Left kidney (tissue), 8 donors: ENCODE data around the gene AHI1. TPM values are rescaled to one million over a fixed set of nuclear protein-coding genes. Genes with fewer than 3 reads are reported as not detected.

Experiments used
- DNase-seq: peaks from one replicate; pipeline ENCODE4 v3.0.0-alpha.2; 2013
- long read RNA-seq, 8 donors: transcript quantifications; one replicate each; lab custom pipeline, GENCODE V29; 2026
- polyA plus RNA-seq: library from polyadenylated mRNA; unstranded; fragments of 120-200 nt; gene quantifications from one replicate; pipeline ENCODE4 v1.2.1, GENCODE V29; 2013; ENCODE audit not compliant: insufficient read length

Gene AHI1
- polyA plus RNA-seq, result 123 TPM
- long read RNA-seq, donor 1, result 0 reads
- long read RNA-seq, donor 2, partial matches to known transcripts, result 0 of 3 reads
- long read RNA-seq, donor 2, other reads (novel, unspliced or antisense), result 0 of 3 reads
- long read RNA-seq, donor 3, transcript AHI1-209 (3 exons, 900 nt), result major isoform, 9 of 15 reads
- long read RNA-seq, donor 3, partial matches to known transcripts, result 0 of 15 reads
- long read RNA-seq, donor 3, other reads (novel, unspliced or antisense), result 5 of 15 reads
- long read RNA-seq, donor 4, partial matches to known transcripts, result 0 of 1 reads
- long read RNA-seq, donor 4, other reads (novel, unspliced or antisense), result 0 of 1 reads
- long read RNA-seq, donor 5, partial matches to known transcripts, result 0 of 3 reads
- long read RNA-seq, donor 5, other reads (novel, unspliced or antisense), result 0 of 3 reads
- long read RNA-seq, donor 6, result 0 reads
- long read RNA-seq, donor 7, transcript AHI1-209 (3 exons, 900 nt), result major isoform, 5 of 17 reads
- long read RNA-seq, donor 7, partial matches to known transcripts, result 12 of 17 reads
- long read RNA-seq, donor 7, other reads (novel, unspliced or antisense), result 0 of 17 reads
- long read RNA-seq, donor 8, partial matches to known transcripts, result 0 of 2 reads
- long read RNA-seq, donor 8, other reads (novel, unspliced or antisense), result 0 of 2 reads

- peak; percentile 91 for DNase-seq
Observed at GRCh38 chr6:135497412-135498184, at the start of gene AHI1. TSS of gene AHI1 (minus strand) at chr6:135497740. CDS start at chr6:135492237, 5,503 bp downstream.

- DNase-seq, result no peak
Observed at GRCh38 chr6:135546680-135547418, 49.3 kb upstream of the AHI1 start.

- DNase-seq, result no peak
Observed at GRCh38 chr6:135546206-135546605, 48.7 kb upstream of the AHI1 start.

GRCh38 chr6:135540207-135540840, 42.8 kb upstream of the AHI1 start:
- no peak for DNase-seq

- DNase-seq, result no peak
Observed at GRCh38 chr6:135537741-135538301, 40.3 kb upstream of the AHI1 start.

- peak; percentile 68 for DNase-seq
Observed at GRCh38 chr6:135535989-135536414, 38.5 kb upstream of the AHI1 start.

- DNase-seq, result no peak
Observed at GRCh38 chr6:135534773-135535380, 37.3 kb upstream of the AHI1 start.

GRCh38 chr6:135532559-135532958, 35.0 kb upstream of the AHI1 start:
- DNase-seq, result no peak

GRCh38 chr6:135531954-135532490, 34.5 kb upstream of the AHI1 start:
- DNase-seq, result no peak

GRCh38 chr6:135530113-135530512, 32.6 kb upstream of the AHI1 start:
- no peak for DNase-seq

- DNase-seq, result no peak
Observed at GRCh38 chr6:135527960-135528249, 30.4 kb upstream of the AHI1 start.

GRCh38 chr6:135527116-135527959, 29.8 kb upstream of the AHI1 start:
- DNase-seq, result no peak

GRCh38 chr6:135525594-135525993, 28.1 kb upstream of the AHI1 start:
- DNase-seq, result no peak

GRCh38 chr6:135522965-135523692, 25.6 kb upstream of the AHI1 start:
- DNase-seq, result no peak

GRCh38 chr6:135521431-135521830, 23.9 kb upstream of the AHI1 start:
- DNase-seq, result no peak

GRCh38 chr6:135520781-135521180, 23.2 kb upstream of the AHI1 start:
- DNase-seq, result no peak

- no peak for DNase-seq
Observed at GRCh38 chr6:135519348-135519747, 21.8 kb upstream of the AHI1 start.

GRCh38 chr6:135517527-135517926, 20.0 kb upstream of the AHI1 start:
- DNase-seq, result no peak

- DNase-seq, result no peak
Observed at GRCh38 chr6:135514706-135515105, 17.2 kb upstream of the AHI1 start.
